ENCODE data around the gene YTHDF1.
"Not testable (repeated sequence)": the region's sequence is repeated elsewhere in the genome, so short reads cannot be mapped to it uniquely, and the experiment has no call there.

Gene YTHDF1

DNA sequence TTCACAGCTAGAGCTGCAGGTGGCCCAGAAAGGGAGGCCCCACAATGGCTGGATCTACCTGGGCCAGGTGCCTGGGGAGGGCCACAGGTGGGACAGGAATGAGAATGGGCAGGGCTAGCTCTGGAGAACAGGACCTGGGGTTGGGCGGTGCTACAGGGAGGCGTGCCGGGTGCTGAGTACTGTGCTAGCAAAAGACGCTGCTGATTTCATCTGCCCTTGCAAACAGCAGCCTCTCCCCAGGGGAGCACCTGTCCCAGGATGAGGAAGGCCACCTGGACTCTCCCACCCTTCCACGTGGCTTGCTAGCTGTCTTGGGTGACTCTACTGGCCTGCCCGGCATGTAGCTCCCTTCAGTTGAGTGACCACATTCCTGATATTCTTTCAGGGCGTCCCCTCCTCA lies 6.6 kb upstream of the YTHDF1 start:
- Histone ChIP-seq H3K9me3 (ENCODE audit: control insufficient read depth, insufficient read depth, low read depth, low read length) (no peaks in the 10 kb centered on the region), H3K4me3 (ENCODE audit: low read depth, low read length) (no peak overlapping the region), H3K36me3 (ENCODE audit: control insufficient read depth in 2 of 2, insufficient read depth in 1 of 2, low read length in 2 of 2) (no peaks in the 10 kb centered on the region), H3K4me1 (ENCODE audit: control insufficient read depth, insufficient read depth, low read length) (peaks cover 4% of the 10 kb centered on the region), H3K27ac (ENCODE audit: extremely low read depth, low read depth, low read length) (no peak overlapping the region)
- ChIA-PET POLR2A (interaction anchor here (2.5 kb wide), 1 partner anchor 31 kb away, joined by 6 read pairs; no protein-coding TSS in a partner anchor), CTCF (interaction anchor here (0.7 to 5.4 kb wide), 23 partner anchors 8 to 216 kb away, joined by 3 to 85 read pairs (median 10); partner anchors contain the start of genes ARFGAP1, BHLHE23, BIRC7 and COL20A1)
- TF ChIP-seq ZNF596 (tag by site-specific recombination; IDR thresholded peaks at IDR 0.05), result no peak
- TF ChIP-seq ZNF184 (tag by site-specific recombination; IDR thresholded peaks at IDR 0.05), result no peak
- TF ChIP-seq YY1 (tag by site-specific recombination; IDR thresholded peaks at IDR 0.05), result no peak
- TF ChIP-seq ZFP37 (tag by site-specific recombination; IDR thresholded peaks at IDR 0.05), result no peak
- no peak for TF ChIP-seq WT1 (tag by site-specific recombination; IDR thresholded peaks at IDR 0.05)
- no peak for TF ChIP-seq ZNF354C (tag by site-specific recombination; IDR thresholded peaks at IDR 0.05; ENCODE audit: borderline replicate concordance, low read depth)
- no peak for TF ChIP-seq ZNF221 (tag by site-specific recombination; IDR thresholded peaks at IDR 0.05; ENCODE audit: borderline replicate concordance)
- TF ChIP-seq ZNF510 (tag by site-specific recombination; IDR thresholded peaks at IDR 0.05; ENCODE audit: insufficient replicate concordance), result no peak
- TF ChIP-seq ZNF121 (tag by site-specific recombination; IDR thresholded peaks at IDR 0.05), result no peak
- TF ChIP-seq SCRT1 (tag by site-specific recombination; IDR thresholded peaks at IDR 0.05; ENCODE audit: borderline replicate concordance), result no peak
- no peak for TF ChIP-seq ZNF530 (tag by site-specific recombination; IDR thresholded peaks at IDR 0.05; ENCODE audit: low read depth)
- no peak for TF ChIP-seq ZNF677 (tag by site-specific recombination; IDR thresholded peaks at IDR 0.05)
- TF ChIP-seq FEZF1 (tag by site-specific recombination; IDR thresholded peaks at IDR 0.05), result no peak
- TF ChIP-seq ZNF670 (tag by site-specific recombination; IDR thresholded peaks at IDR 0.05; ENCODE audit: low read depth), result no peak
- TF ChIP-seq, protein P1, sequence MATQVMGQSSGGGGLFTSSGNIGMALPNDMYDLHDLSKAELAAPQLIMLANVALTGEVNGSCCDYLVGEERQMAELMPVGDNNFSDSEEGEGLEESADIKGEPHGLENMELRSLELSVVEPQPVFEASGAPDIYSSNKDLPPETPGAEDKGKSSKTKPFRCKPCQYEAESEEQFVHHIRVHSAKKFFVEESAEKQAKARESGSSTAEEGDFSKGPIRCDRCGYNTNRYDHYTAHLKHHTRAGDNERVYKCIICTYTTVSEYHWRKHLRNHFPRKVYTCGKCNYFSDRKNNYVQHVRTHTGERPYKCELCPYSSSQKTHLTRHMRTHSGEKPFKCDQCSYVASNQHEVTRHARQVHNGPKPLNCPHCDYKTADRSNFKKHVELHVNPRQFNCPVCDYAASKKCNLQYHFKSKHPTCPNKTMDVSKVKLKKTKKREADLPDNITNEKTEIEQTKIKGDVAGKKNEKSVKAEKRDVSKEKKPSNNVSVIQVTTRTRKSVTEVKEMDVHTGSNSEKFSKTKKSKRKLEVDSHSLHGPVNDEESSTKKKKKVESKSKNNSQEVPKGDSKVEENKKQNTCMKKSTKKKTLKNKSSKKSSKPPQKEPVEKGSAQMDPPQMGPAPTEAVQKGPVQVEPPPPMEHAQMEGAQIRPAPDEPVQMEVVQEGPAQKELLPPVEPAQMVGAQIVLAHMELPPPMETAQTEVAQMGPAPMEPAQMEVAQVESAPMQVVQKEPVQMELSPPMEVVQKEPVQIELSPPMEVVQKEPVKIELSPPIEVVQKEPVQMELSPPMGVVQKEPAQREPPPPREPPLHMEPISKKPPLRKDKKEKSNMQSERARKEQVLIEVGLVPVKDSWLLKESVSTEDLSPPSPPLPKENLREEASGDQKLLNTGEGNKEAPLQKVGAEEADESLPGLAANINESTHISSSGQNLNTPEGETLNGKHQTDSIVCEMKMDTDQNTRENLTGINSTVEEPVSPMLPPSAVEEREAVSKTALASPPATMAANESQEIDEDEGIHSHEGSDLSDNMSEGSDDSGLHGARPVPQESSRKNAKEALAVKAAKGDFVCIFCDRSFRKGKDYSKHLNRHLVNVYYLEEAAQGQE (tag by site-specific recombination; IDR thresholded peaks at IDR 0.05), result no peak

DNA sequence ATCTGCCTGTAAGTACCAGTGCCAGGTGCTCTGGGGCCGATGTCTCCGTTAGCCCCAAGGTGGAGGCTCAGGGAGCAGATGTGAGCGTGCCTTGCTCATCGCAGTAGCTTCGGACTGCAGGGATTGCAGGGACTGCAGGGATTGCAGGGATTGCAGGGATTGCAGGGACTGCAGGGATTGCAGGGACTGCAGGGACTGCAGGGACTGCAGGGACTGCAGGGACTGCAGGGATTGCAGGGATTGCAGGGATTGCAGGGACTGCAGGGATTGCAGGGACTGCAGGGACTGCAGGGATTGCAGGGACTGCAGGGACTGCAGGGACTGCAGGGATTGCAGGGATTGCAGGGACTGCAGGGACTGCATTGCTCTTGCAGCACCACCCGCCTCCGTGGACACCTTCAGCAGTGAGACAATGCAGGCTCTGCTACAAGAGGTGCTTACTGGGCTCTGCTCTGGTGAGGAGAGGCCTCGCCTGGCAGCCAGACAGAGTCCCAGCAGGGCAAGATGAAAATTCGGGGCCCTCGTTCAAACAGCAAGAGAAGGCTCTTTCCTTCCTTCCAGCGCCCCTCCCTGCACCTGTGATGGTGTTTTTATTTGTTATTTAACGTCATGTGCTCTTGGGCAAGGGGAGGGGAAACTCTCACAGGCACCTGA lies 5.6 kb upstream of the YTHDF1 start:
- H3K36me3 ChIP-seq (ENCODE audit: control insufficient read depth in 2 of 2, insufficient read depth in 1 of 2, low read length in 2 of 2); POLR2A ChIA-PET; H3K27ac ChIP-seq (ENCODE audit: extremely low read depth, low read depth, low read length); H3K4me3 ChIP-seq (ENCODE audit: low read depth, low read length); H3K4me1 ChIP-seq (ENCODE audit: control insufficient read depth, insufficient read depth, low read length); H3K9me3 ChIP-seq (ENCODE audit: control insufficient read depth, insufficient read depth, low read depth, low read length): not testable (repeated sequence)
- CTCF ChIA-PET, result interaction anchor here (0.9 to 1.6 kb wide), 3 partner anchors 10 to 30 kb away, joined by 3 to 5 read pairs (median 3); no protein-coding TSS in a partner anchor
- peak; percentile 94 for TF ChIP-seq ZNF76 (tag by site-specific recombination; IDR thresholded peaks at IDR 0.05; ENCODE audit: borderline replicate concordance, low read depth)

DNA sequence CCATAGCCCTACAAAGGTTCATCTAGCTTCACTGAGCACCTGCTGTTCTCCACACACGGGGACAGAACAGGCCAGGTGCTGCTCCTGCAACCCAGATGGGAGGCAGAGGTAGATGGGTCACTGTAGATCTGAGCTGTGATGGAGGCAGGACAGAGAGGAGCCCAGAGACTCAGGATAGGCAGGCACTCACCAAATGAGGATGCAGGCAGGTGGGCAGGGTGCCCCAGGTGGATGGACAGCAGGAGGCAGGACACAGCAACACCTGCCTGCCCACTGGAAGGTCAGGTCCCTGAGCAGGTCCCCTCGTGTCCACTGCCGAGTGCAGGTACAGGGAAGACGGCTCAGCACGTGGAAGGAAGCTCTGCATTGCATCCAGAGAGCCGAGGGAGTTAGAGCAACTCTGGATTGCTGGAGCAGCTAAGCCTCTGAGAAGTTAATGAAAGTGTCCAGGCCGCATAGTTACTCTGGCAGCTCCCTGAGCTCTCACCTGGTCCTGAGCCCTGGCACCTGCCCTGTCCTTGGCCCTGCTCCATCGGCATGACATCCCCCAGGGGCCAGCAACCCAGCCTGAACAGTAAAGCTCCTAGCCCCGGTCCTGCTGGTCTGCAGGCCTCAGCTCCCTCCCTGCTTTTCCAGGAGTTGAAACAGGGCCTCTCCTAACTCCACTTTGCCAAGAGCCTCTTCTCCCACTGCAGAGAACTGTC lies 4.9 kb upstream of the YTHDF1 start:
- peaks cover 4% of the 10 kb centered on the region for H3K4me1 ChIP-seq (ENCODE audit: control insufficient read depth, insufficient read depth, low read length)
- TF ChIP-seq ZIC2 (tag by site-specific recombination; IDR thresholded peaks at IDR 0.05), result no peak
- TF ChIP-seq ZBTB17 (tag by site-specific recombination; IDR thresholded peaks at IDR 0.05), result peak; percentile 56
- H3K9me3 ChIP-seq (ENCODE audit: control insufficient read depth, insufficient read depth, low read depth, low read length), result no peaks in the 10 kb centered on the region
- POLR2A ChIA-PET, result no interaction called here
- no peak overlapping the region for H3K4me3 ChIP-seq (ENCODE audit: low read depth, low read length)
- no peak overlapping the region for H3K27ac ChIP-seq (ENCODE audit: extremely low read depth, low read depth, low read length)
- CTCF ChIA-PET, result interaction anchor here (0.9 to 1.6 kb wide), 3 partner anchors 10 to 31 kb away, joined by 3 to 5 read pairs (median 3); no protein-coding TSS in a partner anchor
- H3K36me3 ChIP-seq (ENCODE audit: control insufficient read depth in 2 of 2, insufficient read depth in 1 of 2, low read length in 2 of 2), result no peaks in the 10 kb centered on the region
